CD14-positive monocyte (primary cell): Measurements from ENCODE around the gene P3H2. TPM values are rescaled to one million over a fixed set of nuclear protein-coding genes. Genes with fewer than 3 reads are reported as not detected.

ENCODE experiments used
- DNase-seq, 3 donors: peaks; one replicate each; pipeline ENCODE4 v3.0.0-alpha.2; 2011 to 2022
- H2AFZ ChIP-seq: 2 replicates; pipeline ENCODE4 v1.6.0; 2012; ENCODE audit warnings: mild to moderate bottlenecking, low read depth, low read length, inconsistent platforms; ENCODE audit not compliant: insufficient read depth, poor library complexity, severe bottlenecking
- H3K27ac ChIP-seq, 2 donors: 1 replicate in 1 of 2; 2 replicates in 1 of 2; pipeline ENCODE4 v1.5.1; 2012 to 2013; ENCODE audit warnings: low read length in 2 of 2, control low read depth in 1 of 2, inconsistent platforms in 1 of 2, low read depth in 1 of 2, mild to moderate bottlenecking in 1 of 2
- H3K27me3 ChIP-seq, 2 donors: one replicate each; pipeline versions ENCODE4 v1.6.0 to v1.6.1; 2011 to 2013; ENCODE audit warnings: low read length in 2 of 2; ENCODE audit not compliant: control insufficient read depth in 2 of 2, insufficient read depth in 2 of 2
- H3K36me3 ChIP-seq, 2 donors: replicated peaks in 1 of 2; 1 replicate in 1 of 2; 2 replicates in 1 of 2; pipeline versions ENCODE4 v1.5.1 to v1.6.1; 2012 to 2013; ENCODE audit warnings: low read length in 2 of 2, control low read depth in 1 of 2, inconsistent platforms in 1 of 2, mild to moderate bottlenecking in 1 of 2; ENCODE audit not compliant: insufficient read depth in 2 of 2, control insufficient read depth in 1 of 2
- H3K4me1 ChIP-seq, 2 donors: 1 replicate in 1 of 2; 2 replicates in 1 of 2; pipeline versions ENCODE4 v1.5.1 to v1.6.1; 2012 to 2013; ENCODE audit warnings: low read length in 2 of 2, control low read depth in 1 of 2, inconsistent platforms in 1 of 2, mild to moderate bottlenecking in 1 of 2, moderate library complexity in 1 of 2; ENCODE audit not compliant: insufficient read depth in 2 of 2, control insufficient read depth in 1 of 2
- H3K4me2 ChIP-seq: replicated peaks from 2 replicates; pipeline ENCODE3; 2012; ENCODE audit warnings: low read length, moderate library complexity, mild to moderate bottlenecking; ENCODE audit not compliant: poor library complexity, severe bottlenecking; ENCODE audit errors: extremely low read depth
- H3K4me3 ChIP-seq, 3 experiments: fragments of 200-600 bp in 1 of 3; sonication (generic) in 1 of 3; replicated peaks in 1 of 3; 1 replicate in 2 of 3; 2 replicates in 1 of 3; pipeline ENCODE4 v1.5.1; 2011 to 2013; ENCODE audit warnings: low read length in 3 of 3, mild to moderate bottlenecking in 3 of 3, control low read depth in 2 of 3, low read depth in 2 of 3, inconsistent platforms in 1 of 3, moderate library complexity in 1 of 3
- H3K79me2 ChIP-seq: 2 replicates; pipeline ENCODE4 v1.6.0; 2012; ENCODE audit warnings: mild to moderate bottlenecking, control low read depth, inconsistent platforms, low read length, moderate library complexity; ENCODE audit not compliant: insufficient read depth
- H3K9ac ChIP-seq: 2 replicates; pipeline ENCODE4 v1.6.0; 2017; ENCODE audit warnings: low read length, mild to moderate bottlenecking; ENCODE audit not compliant: insufficient read depth, poor library complexity, severe bottlenecking
- H3K9me3 ChIP-seq, 2 donors: replicated peaks in 1 of 2; 1 replicate in 1 of 2; 2 replicates in 1 of 2; pipeline versions ENCODE4 v1.5.1 to v1.6.1; 2012 to 2013; ENCODE audit warnings: low read length in 2 of 2, control low read depth in 1 of 2; ENCODE audit not compliant: control insufficient read depth in 1 of 2, insufficient read depth in 1 of 2
- H4K20me1 ChIP-seq: 2 replicates; pipeline ENCODE4 v1.6.0; 2012; ENCODE audit warnings: mild to moderate bottlenecking, low read length, control low read depth, moderate library complexity; ENCODE audit not compliant: insufficient read depth
- H3K27ac Mint-ChIP-seq, 7 donors: one replicate each; pipeline ENCODE4 v1.8.0; 2020; ENCODE audit warnings: mild to moderate bottlenecking in 7 of 7, mixed read lengths in 7 of 7, moderate library complexity in 6 of 7, inconsistent platforms in 2 of 7
- H3K27me3 Mint-ChIP-seq, 3 donors: one replicate each; pipeline ENCODE4 v1.8.0; 2021 to 2022; ENCODE audit warnings: low read depth in 3 of 3, mild to moderate bottlenecking in 3 of 3, mixed read lengths in 3 of 3, moderate library complexity in 3 of 3, inconsistent platforms in 1 of 3
- H3K36me3 Mint-ChIP-seq, 2 donors: one replicate each; pipeline ENCODE4 v1.8.0; 2020; ENCODE audit warnings: mixed read lengths in 2 of 2, inconsistent platforms in 1 of 2, mild to moderate bottlenecking in 1 of 2
- H3K4me1 Mint-ChIP-seq: one replicate; pipeline ENCODE4 v1.8.0; 2020; ENCODE audit warnings: mild to moderate bottlenecking, mixed read lengths
- H3K4me3 Mint-ChIP-seq, 2 donors: one replicate each; pipeline ENCODE4 v1.8.0; 2020; ENCODE audit warnings: mild to moderate bottlenecking in 2 of 2, mixed read lengths in 2 of 2, moderate library complexity in 1 of 2
- H3K9me3 Mint-ChIP-seq, 7 donors: one replicate each; pipeline ENCODE4 v1.8.0; 2020 to 2022; ENCODE audit warnings: mixed read lengths in 7 of 7, mild to moderate bottlenecking in 6 of 7, moderate library complexity in 6 of 7, inconsistent platforms in 2 of 7
- WGBS: methylation state at CpG from one replicate; pipeline ENCODE4 v1.1.5; 2013; ENCODE audit warnings: missing lambda C conversion rate; ENCODE audit not compliant: insufficient coverage; 5-methylcytosine and 5-hydroxymethylcytosine counted together
- intact Hi-C, 2 donors: fragments of 100-400 bp; cut with micrococcal nuclease; formaldehyde crosslinking; loops; one replicate each; pipeline versions ENCODE4 v1.15.0 to v1.15.1; 2023
- polyA plus RNA-seq, 3 donors: library from polyadenylated mRNA; depleted of rRNA in 1 of 3; unstranded in 2 of 3; stranded (reverse) in 1 of 3; fragments of 300-500 nt in 2 of 3; fragments of >200 nt in 1 of 3; fragmentation: Illumina TruSeq in 2 of 3; gene quantifications; 1 replicate in 2 of 3; 2 replicates in 1 of 3; pipeline ENCODE4 v1.2.3, GENCODE V29; 2012 to 2021
- TF ChIP-seq, protein P1 (sequence below): fragments of 200-600 bp; IDR thresholded peaks from one replicate; pipeline ENCODE4 v1.8.0; 2022; ENCODE audit warnings: antibody characterized with exemption, mild to moderate bottlenecking

Gene P3H2
- polyA plus RNA-seq, 3 donors, result 0.25 to 0.31 (median 0.27) TPM

DNA sequence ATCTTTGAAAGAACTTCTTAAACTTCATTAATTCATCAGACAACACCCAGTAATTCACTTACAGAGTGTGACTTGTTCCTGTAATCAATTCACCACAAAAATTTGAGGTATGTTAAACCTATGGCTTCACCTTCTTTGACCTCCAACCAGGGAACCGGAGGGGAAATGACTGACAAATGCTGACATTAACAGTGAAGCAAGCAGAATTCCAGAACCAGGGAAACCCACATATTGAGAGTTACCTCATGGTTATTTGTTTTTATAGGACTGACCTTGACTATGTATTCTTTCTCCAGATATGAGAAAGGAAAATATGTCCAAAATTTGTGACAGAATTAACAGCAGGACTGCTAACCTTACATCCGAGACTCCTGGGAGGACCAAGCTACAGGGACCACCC lies 2.7 kb downstream of the P3H2 start:
- no peak overlapping the region for H3K4me2 ChIP-seq
- intact Hi-C loops, result no loop called here
- peaks cover 0 to 3% of the 10 kb centered on the region in 2 donors for H3K36me3 Mint-ChIP-seq

GRCh38 chr3:190116551-190117067 lies 4.1 kb downstream of the P3H2 start:
- Histone ChIP-seq H4K20me1 (no peaks in the 10 kb centered on the region), H3K9ac (no peak overlapping the region), H3K4me1 (peaks cover 20 to 21% of the 10 kb centered on the region in 2 donors), H3K27ac (no peak overlapping the region), H3K27me3 (peaks cover 10 to 14% of the 10 kb centered on the region in 2 donors), H3K79me2 (no peaks in the 10 kb centered on the region), H3K4me3 (no peak overlapping the region), H3K9me3 (no peaks in the 10 kb centered on the region), H3K36me3 (no peaks in the 10 kb centered on the region), H2AFZ (no peak overlapping the region), H3K4me2 (no peak overlapping the region)
- Mint-ChIP-seq H3K9me3 (peaks cover 0 to 11% (median 4%) of the 10 kb centered on the region in 7 donors), H3K4me3 (peak overlapping the region in 1 of 2 donors; percentile 4), H3K36me3 (peaks cover 0 to 3% of the 10 kb centered on the region in 2 donors), H3K27me3 (peaks cover 23 to 38% (median 25%) of the 10 kb centered on the region in 3 donors), H3K4me1 (peaks cover 15% of the 10 kb centered on the region), H3K27ac (no peak overlapping the region)
- DNase-seq, result no peak
- TF ChIP-seq, protein P1, sequence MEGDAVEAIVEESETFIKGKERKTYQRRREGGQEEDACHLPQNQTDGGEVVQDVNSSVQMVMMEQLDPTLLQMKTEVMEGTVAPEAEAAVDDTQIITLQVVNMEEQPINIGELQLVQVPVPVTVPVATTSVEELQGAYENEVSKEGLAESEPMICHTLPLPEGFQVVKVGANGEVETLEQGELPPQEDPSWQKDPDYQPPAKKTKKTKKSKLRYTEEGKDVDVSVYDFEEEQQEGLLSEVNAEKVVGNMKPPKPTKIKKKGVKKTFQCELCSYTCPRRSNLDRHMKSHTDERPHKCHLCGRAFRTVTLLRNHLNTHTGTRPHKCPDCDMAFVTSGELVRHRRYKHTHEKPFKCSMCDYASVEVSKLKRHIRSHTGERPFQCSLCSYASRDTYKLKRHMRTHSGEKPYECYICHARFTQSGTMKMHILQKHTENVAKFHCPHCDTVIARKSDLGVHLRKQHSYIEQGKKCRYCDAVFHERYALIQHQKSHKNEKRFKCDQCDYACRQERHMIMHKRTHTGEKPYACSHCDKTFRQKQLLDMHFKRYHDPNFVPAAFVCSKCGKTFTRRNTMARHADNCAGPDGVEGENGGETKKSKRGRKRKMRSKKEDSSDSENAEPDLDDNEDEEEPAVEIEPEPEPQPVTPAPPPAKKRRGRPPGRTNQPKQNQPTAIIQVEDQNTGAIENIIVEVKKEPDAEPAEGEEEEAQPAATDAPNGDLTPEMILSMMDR, result no peak
- WGBS, result 100% methylated on average over 1 of the region's 3 CpGs
- intact Hi-C loops, result no loop called here

More for the DNA sequence above, 2.7 kb downstream of the P3H2 start:
- no peak overlapping the region for H3K9ac ChIP-seq
- H3K4me1 ChIP-seq, result peaks cover 20 to 21% of the 10 kb centered on the region in 2 donors
- no peaks in the 10 kb centered on the region for H3K36me3 ChIP-seq
- H3K79me2 ChIP-seq, result no peaks in the 10 kb centered on the region
- H4K20me1 ChIP-seq, result no peaks in the 10 kb centered on the region
- no peak overlapping the region for H3K27ac ChIP-seq
- H3K27me3 Mint-ChIP-seq, result peaks cover 35 to 50% (median 36%) of the 10 kb centered on the region in 3 donors
- H3K9me3 ChIP-seq, result no peaks in the 10 kb centered on the region
- H2AFZ ChIP-seq, result no peak overlapping the region
- H3K27ac Mint-ChIP-seq, result no peak overlapping the region
- peaks cover 0 to 13% (median 6%) of the 10 kb centered on the region in 7 donors for H3K9me3 Mint-ChIP-seq
- H3K4me3 Mint-ChIP-seq, result peak overlapping the region in 1 of 2 donors; percentile 41
- TF ChIP-seq, protein P1, result no peak
- peaks cover 16 to 27% of the 10 kb centered on the region in 2 donors for H3K27me3 ChIP-seq
- H3K4me3 ChIP-seq, result no peak overlapping the region
- no CpG with 5 or more reads among the region's 2 CpGs for WGBS
- H3K4me1 Mint-ChIP-seq, result peaks cover 15% of the 10 kb centered on the region
- DNase-seq, result no peak
